K562 (cell line): ENCODE measurements around the gene HNMT. TPM values are rescaled to one million over a fixed set of nuclear protein-coding genes. Genes with fewer than 3 reads are reported as not detected.

Experiments used
- ADNP ChIP-seq: fragments of 200-800 bp; sonication (Bioruptor generic); IDR thresholded peaks from 2 replicates; pipeline ENCODE4 v1.6.1; 2016; ENCODE audit warnings: missing genetic modification characterization, missing compliant biosample characterization
- ATF7 ChIP-seq: fragments of 450-650 bp; IDR thresholded peaks from 2 replicates; pipeline ENCODE4 v1.7.1; 2014; ENCODE audit warnings: mild to moderate bottlenecking, moderate library complexity
- HDAC1 ChIP-seq, 2 experiments: fragments of 450-650 bp; IDR thresholded peaks; 2 replicates each; pipeline ENCODE4 v1.6.1; 2016 to 2017; ENCODE audit warnings: inconsistent platforms in 1 of 2, mild to moderate bottlenecking in 1 of 2, moderate library complexity in 1 of 2
- KDM1A ChIP-seq, 2 experiments: fragments of 450-650 bp; IDR thresholded peaks; 2 replicates each; pipeline ENCODE4 v1.6.1; 2016; ENCODE audit warnings: mild to moderate bottlenecking in 2 of 2
- MEIS2 ChIP-seq: fragments of 450-650 bp; IDR thresholded peaks from 2 replicates; pipeline ENCODE4 v1.6.1; 2014; ENCODE audit warnings: mild to moderate bottlenecking; ENCODE audit not compliant: partially characterized antibody
- MTA1 ChIP-seq: fragments of 450-650 bp; IDR thresholded peaks from 2 replicates; pipeline ENCODE4 v1.6.1; 2017; ENCODE audit warnings: borderline replicate concordance
- NRF1 ChIP-seq, 2 experiments: fragments of 450-650 bp; IDR thresholded peaks in 1 of 2; conservative IDR thresholded peaks in 1 of 2; 2 replicates each; pipeline ENCODE4 v1.6.1; 2014; ENCODE audit warnings: mild to moderate bottlenecking in 2 of 2
- SIRT6 ChIP-seq: IDR thresholded peaks from one replicate; pipeline ENCODE4 v1.6.1; 2012; ENCODE audit warnings: low read depth, mild to moderate bottlenecking, control low read depth, inconsistent platforms, low read length, moderate library complexity
- TEAD4 ChIP-seq, 2 experiments: sonication (generic) in 1 of 2; formaldehyde crosslinking in 1 of 2; IDR thresholded peaks; 2 replicates each; pipeline versions ENCODE4 v1.6.1 to v1.8.0; 2012 to 2022; ENCODE audit warnings: borderline replicate concordance in 1 of 2, inconsistent platforms in 1 of 2, low read length in 1 of 2, mild to moderate bottlenecking in 1 of 2, missing genetic modification reagents in 1 of 2
- TRIM28 ChIP-seq: fragments of 450-650 bp; IDR thresholded peaks from 2 replicates; pipeline ENCODE4 v1.6.1; 2017
- ZNF282 ChIP-seq: sonication (generic); formaldehyde crosslinking; IDR thresholded peaks from 2 replicates; pipeline ENCODE4 v1.8.1; 2023; ENCODE audit warnings: missing genetic modification reagents
- polyA plus RNA-seq, 8 experiments: library from polyadenylated mRNA; depleted of rRNA in 4 of 8; stranded (reverse) in 5 of 8; unstranded in 3 of 8; fragments of >200 nt; fragmentation: Nextera tagmentation in 2 of 8; fragmentation: Illumina TruSeq in 1 of 8; extraction: Ambion mirVana in 2 of 8; extraction: Trizol in 1 of 8; gene quantifications; 2 replicates each; pipeline versions ENCODE4 v1.2.1 to v1.2.3, GENCODE V29; 2011 to 2014; ENCODE audit warnings: inconsistent platforms in 1 of 8, missing spikeins in 1 of 8
- total RNA-seq, 7 experiments: library from RNA; depleted of rRNA in 6 of 7; stranded (reverse); fragments of >200 nt in 6 of 7; fragmentation: Illumina TruSeq in 2 of 7; extraction: Trizol in 2 of 7; gene quantifications; 2 replicates each; pipeline versions ENCODE4 v1.2.1 to v1.2.3, GENCODE V29; 2011 to 2021; ENCODE audit warnings: low replicate concordance in 1 of 7
- TF ChIP-seq, protein P1 (sequence below): IDR thresholded peaks from 2 replicates; pipeline ENCODE4 v1.6.1; 2012; ENCODE audit warnings: low read depth, low read length, improper control_type of control experiment, borderline replicate concordance
- TF ChIP-seq, protein P2 (sequence below), 2 experiments: IDR thresholded peaks; 2 replicates each; pipeline ENCODE4 v1.6.1; 2011; ENCODE audit warnings: borderline replicate concordance in 1 of 2, control low read depth in 1 of 2, low read depth in 1 of 2, low read length in 1 of 2, mild to moderate bottlenecking in 1 of 2, mixed read lengths in 1 of 2, moderate library complexity in 1 of 2; ENCODE audit not compliant: insufficient read depth in 1 of 2, insufficient read length in 1 of 2, poor library complexity in 1 of 2, severe bottlenecking in 1 of 2; ENCODE audit errors: extremely low read depth in 1 of 2

The HNMT gene
- total and polyA plus RNA-seq, 9 of the 15 experiments (the other 6 are each of a cell fraction or from before 2014, with no cell fraction given): 3.1 to 10.9 (median 5.3) TPM

DNA sequence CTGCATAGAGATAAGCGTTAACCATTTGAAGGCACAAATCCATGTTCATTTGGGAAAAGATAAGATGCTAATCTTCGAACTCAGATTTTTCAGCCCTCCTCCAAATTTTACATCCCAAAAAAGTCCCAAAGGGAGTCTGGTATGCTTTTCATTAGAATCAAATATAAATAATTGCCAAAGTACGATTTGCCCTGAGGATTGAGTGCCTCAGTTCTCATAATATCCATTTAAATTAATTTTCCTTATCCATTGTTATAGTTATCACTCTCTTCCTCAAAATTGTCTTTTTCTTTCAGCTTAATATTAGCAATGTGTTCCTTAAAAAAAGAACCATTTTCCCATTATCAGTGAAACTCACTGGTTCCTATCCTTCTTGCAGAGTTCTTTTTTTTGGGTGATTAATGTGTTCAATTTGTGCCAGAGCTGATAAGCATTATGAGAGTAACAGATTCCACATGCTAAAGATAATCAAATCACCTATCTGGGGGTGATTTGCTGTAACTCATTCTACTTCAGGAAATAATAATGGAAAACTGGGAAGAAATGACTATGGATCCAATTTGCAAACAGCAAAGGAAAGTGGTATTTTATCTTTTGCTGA lies 686 bp downstream of the HNMT start (continued):
- TF ChIP-seq, protein P1, sequence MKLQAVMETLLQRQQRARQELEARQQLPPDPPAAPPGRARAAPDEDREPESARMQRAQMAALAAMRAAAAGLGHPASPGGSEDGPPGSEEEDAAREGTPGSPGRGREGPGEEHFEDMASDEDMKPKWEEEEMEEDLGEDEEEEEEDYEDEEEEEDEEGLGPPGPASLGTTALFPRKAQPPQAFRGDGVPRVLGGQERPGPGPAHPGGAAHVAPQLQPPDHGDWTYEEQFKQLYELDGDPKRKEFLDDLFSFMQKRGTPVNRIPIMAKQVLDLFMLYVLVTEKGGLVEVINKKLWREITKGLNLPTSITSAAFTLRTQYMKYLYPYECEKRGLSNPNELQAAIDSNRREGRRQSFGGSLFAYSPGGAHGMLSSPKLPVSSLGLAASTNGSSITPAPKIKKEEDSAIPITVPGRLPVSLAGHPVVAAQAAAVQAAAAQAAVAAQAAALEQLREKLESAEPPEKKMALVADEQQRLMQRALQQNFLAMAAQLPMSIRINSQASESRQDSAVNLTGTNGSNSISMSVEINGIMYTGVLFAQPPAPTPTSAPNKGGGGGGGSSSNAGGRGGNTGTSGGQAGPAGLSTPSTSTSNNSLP: no peak
- no peak for TF ChIP-seq NRF1 (conservative IDR thresholded peaks at IDR 0.05 in 1 of 2, IDR thresholded peaks at IDR 0.05 in 1 of 2)
- no peak for TF ChIP-seq ATF7
- TF ChIP-seq, protein P2, sequence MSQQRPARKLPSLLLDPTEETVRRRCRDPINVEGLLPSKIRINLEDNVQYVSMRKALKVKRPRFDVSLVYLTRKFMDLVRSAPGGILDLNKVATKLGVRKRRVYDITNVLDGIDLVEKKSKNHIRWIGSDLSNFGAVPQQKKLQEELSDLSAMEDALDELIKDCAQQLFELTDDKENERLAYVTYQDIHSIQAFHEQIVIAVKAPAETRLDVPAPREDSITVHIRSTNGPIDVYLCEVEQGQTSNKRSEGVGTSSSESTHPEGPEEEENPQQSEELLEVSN (IDR thresholded peaks at IDR 0.05; ENCODE audit: borderline replicate concordance in 1 of 2, extremely low read depth in 1 of 2, insufficient read depth in 1 of 2, insufficient read length in 1 of 2, low read depth in 1 of 2, low read length in 1 of 2, poor library complexity in 1 of 2, severe bottlenecking in 1 of 2): no peak
- peak; percentile 4 to 88; a peak in 3 of 4 replicates for TF ChIP-seq KDM1A (IDR thresholded peaks at IDR 0.05)
- 0 out of 2 replicates have a peak, but pooled peaks have one; percentile 18 for TF ChIP-seq ADNP (tag)
- TF ChIP-seq TEAD4 (IDR thresholded peaks at IDR 0.05; ENCODE audit: low read length): peak; percentile 32; the same call in 1 of the 2 replicates
- TF ChIP-seq TEAD4 (CRISPR knock-in tag; IDR thresholded peaks at IDR 0.05; ENCODE audit: borderline replicate concordance): no peak
- no peak for TF ChIP-seq SIRT6
- no peak for TF ChIP-seq TRIM28
- no peak for TF ChIP-seq ZNF282
- 0 out of 2 replicates have a peak, but pooled peaks have one; percentile 4 for TF ChIP-seq MTA1
- 0 out of 4 replicates have a peak, but pooled peaks of 1 of the 2 experiments have one; percentile 3 for TF ChIP-seq HDAC1 (IDR thresholded peaks at IDR 0.05)
- peak; percentile 47 for TF ChIP-seq MEIS2
